HUDEP-2 (cell line): Measurements from ENCODE around the gene ZC3H12D.

Experiments
- DNase-seq, 76 experiments: peaks; one replicate each; lab custom pipeline; 2025; ENCODE audit not compliant: unreplicated experiment in 76 of 76; lab: John Stamatoyannopoulos, UW

Gene ZC3H12D

GRCh38 chr6:149422581-149422980, 62.2 kb downstream of the ZC3H12D start:
- no peak for DNase-seq

- DNase-seq: no peak
Observed at GRCh38 chr6:149421132-149421531, 63.7 kb downstream of the ZC3H12D start.

GRCh38 chr6:149419696-149420404, 65.0 kb downstream of the ZC3H12D start:
- no peak for DNase-seq

- no peak for DNase-seq
Observed at GRCh38 chr6:149414821-149415220, 70.0 kb downstream of the ZC3H12D start.

- no peak for DNase-seq
Observed at GRCh38 chr6:149414009-149414408, 70.8 kb downstream of the ZC3H12D start.

GRCh38 chr6:149410557-149410956, 74.3 kb downstream of the ZC3H12D start:
- DNase-seq: no peak

- no peak for DNase-seq
Observed at GRCh38 chr6:149409617-149410016, 75.2 kb downstream of the ZC3H12D start.

GRCh38 chr6:149405823-149406765, 78.7 kb downstream of the ZC3H12D start:
- no peak for DNase-seq

GRCh38 chr6:149403534-149403933, 81.3 kb downstream of the ZC3H12D start:
- DNase-seq: no peak

GRCh38 chr6:149400050-149400449, 84.8 kb downstream of the ZC3H12D start, which contains the start of gene SUMO4:
TSS of gene SUMO4 (plus strand) at chr6:149400262. CDS start at chr6:149400392, 130 bp downstream.
- DNase-seq: no peak

- no peak for DNase-seq
Observed at GRCh38 chr6:149397384-149397783, 87.4 kb downstream of the ZC3H12D start.
